Gastrocnemius medialis (tissue), 4 donors: ENCODE data around the gene CDO1. TPM values are rescaled to one million over a fixed set of nuclear protein-coding genes. Genes with fewer than 3 reads are reported as not detected.

Experiments
- total RNA-seq, 4 donors: library from RNA; depleted of rRNA; stranded (reverse); fragments of >200 nt; gene quantifications; one replicate each; pipeline versions ENCODE4 v1.1.0 to v1.2.3, GENCODE V29; 2016

CDO1 gene
- total RNA-seq, 4 donors from 2014 or later = 21.6 to 28.4 (median 23.7) TPM

Other genes starting within 250 kb of the CDO1 start
- 1 to 10 TPM in 1 of 4 donors, under 1 TPM in 3; 0.59 to 1.3 (median 0.78) TPM for gene TICAM2, start 214.2 kb downstream of the CDO1 start, total RNA-seq
- gene TMED7, start 190.6 kb downstream of the CDO1 start, total RNA-seq = 100 to 1,000 TPM in 1 of 4 donors, 10 to 100 TPM in 3; 53.1 to 122 (median 68.6) TPM
- 10 to 100 TPM; 10.3 to 35.1 (median 23.6) TPM for gene ATG12, start 24.9 kb upstream of the CDO1 start, total RNA-seq
- gene AP3S1, start 25.3 kb upstream of the CDO1 start, total RNA-seq = 100 to 1,000 TPM in 1 of 4 donors, 10 to 100 TPM in 3; 13.0 to 121 (median 25.5) TPM
- 1 to 10 TPM in 1 of 4 donors, under 1 TPM in 3; 0.63 to 2.2 (median 0.78) TPM for gene LVRN, start 145.8 kb upstream of the CDO1 start, total RNA-seq
- under 1 TPM in 2 of 4 donors, not detected in 2; 0.11 to 0.82 TPM for gene ARL14EPL, start 215.8 kb upstream of the CDO1 start, total RNA-seq